GM19463 (cell line): Measurements from ENCODE around the gene PKDCC.
A peak's percentile ranks its signal among the peaks of the same experiment; 100 is the strongest.

Experiments used
- ATAC-seq: cut with Tn5 transposase; IDR thresholded peaks from one replicate; pipeline ENCODE4 v1.9.1; 2021; ENCODE audit warnings: mild to moderate bottlenecking, moderate library complexity; ENCODE audit not compliant: unreplicated experiment

The PKDCC gene, protein sequence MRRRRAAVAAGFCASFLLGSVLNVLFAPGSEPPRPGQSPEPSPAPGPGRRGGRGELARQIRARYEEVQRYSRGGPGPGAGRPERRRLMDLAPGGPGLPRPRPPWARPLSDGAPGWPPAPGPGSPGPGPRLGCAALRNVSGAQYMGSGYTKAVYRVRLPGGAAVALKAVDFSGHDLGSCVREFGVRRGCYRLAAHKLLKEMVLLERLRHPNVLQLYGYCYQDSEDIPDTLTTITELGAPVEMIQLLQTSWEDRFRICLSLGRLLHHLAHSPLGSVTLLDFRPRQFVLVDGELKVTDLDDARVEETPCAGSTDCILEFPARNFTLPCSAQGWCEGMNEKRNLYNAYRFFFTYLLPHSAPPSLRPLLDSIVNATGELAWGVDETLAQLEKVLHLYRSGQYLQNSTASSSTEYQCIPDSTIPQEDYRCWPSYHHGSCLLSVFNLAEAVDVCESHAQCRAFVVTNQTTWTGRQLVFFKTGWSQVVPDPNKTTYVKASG

DNA sequence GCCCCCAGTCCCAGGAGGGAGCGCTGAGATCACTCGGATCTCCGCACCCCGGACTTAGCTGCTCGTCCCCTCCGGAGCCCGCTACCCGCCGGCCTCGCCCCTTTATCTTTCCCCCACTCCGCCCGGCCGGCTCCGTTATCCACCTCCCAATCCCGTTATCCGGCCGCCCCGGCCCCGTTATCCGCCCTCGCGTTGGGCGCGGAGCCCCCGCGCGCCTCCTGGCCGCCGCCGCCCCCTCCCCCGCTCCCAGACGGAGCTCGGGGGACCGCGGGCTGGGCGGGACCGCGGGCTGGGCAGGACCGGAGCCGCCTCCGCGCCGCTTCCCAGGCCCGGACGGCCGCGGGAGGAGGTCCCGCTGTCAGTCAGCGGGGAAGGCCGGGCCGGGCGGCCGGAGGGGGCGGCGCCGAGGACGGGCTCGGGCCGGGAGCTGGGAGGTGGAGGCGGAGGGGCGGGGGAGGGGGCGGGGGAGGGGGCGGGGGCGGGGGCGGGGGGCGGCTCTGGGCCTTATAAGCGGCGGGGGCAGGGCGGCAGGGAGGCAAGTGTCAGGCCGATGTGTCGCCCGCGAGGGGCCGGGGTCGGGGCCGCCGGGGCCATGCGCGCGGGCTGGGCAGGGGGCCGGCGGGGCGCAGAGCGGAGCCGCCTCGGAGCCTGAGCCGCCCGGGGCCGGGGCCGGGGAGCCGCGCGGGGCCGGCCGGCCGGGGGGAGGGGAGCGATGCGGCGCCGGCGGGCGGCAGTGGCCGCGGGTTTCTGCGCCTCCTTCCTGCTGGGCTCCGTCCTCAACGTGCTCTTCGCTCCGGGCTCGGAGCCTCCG lies at the start of gene PKDCC:
PKDCC (plus strand) TSS at position 534 of the 811 bp plus-strand sequence; CDS start at position 713, 179 bp downstream.
- peak; percentile 57 for ATAC-seq

DNA sequence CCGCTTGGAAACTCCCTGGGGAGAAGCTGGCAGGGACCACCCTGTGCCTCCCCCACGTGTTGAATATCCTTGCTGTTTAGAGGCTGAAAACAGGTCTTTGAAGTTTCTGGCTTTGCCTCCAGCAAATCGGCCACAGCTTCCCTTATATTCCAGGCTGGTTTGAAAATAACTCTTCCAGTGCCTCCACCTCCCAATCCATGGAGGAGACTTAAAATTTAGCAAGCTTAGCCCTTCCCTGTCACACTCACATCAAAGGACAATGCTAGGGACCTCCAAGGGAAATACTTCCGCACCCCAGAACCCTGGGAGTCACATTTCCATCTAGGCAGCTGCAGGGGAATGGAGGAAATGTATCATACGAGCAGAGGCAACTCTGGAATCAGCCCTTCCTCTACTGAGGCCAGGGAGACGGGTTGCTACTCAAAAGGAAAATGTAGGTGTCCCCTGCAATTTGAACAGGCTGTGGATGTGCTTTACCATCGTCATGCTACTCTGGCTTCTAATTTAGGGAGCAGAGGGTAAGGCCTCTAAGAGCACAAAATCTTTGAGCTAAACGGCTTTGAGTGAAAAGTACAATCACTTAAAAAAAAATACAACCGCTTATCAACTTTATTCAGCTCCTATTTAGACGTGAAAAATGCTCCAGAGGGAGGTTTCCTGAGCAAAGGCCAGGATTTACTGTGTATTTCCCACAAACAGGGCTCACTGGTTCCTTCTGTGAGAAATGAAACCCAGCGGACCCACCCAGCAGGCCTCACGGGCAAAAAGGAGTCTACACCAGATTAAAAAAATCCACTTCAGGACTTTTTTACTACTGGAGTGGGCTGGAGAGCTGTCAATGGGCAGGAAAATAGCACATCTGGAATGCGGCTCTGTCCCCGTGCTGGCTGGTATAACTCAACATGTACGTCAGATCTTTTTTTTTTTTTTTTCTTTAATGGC lies 49.4 kb upstream of the PKDCC start:
- no peak for ATAC-seq

DNA sequence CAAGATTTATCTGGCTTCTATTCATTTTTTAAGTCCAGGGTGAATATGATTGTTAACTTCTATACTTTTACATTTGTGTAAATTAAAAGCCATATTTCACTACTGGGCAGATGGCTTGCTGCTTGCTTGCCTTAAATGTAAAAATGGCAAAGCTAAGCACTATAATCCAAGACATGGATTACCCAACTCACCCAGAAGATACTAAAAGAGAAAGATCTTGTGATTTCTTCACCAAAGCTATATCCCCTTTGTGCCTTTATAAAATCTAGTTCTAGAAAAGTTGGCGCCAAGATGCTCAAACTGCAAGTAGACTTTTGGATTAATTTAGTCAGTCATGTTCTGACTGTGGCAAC lies 48.7 kb upstream of the PKDCC start:
- ATAC-seq: no peak

DNA sequence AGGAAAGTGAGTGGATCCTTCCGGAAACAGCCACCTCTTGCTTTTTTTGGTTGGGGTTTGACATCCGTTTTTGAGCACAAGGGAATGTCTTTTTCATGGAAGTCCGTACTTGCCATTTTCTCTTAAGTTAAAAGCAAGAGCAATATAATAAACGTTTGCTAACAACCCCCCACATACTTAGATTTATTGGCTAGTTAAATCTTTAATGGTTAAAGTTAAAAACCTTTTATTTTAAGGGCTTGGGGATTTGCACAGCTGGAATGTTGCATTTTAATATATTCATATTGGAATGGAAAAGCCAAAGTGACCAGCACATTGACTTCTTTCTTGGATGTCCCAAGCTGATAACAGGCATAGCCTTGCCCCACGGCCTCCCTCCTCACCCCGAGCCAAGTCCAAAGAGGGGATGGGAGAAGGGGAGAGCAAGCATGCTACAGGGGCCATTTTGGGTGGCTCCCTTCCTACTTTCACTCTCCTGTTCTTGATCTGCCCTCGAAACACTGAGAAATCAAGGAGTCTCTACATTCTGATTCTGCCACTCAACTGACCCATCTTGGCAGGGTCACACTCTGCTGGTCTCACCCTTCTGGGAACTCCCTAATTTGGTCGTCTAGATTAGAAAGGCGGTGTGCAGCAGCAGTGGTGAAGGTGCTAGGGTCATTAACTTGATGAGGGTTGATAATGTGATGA lies 48.1 kb upstream of the PKDCC start:
- no peak for ATAC-seq

DNA sequence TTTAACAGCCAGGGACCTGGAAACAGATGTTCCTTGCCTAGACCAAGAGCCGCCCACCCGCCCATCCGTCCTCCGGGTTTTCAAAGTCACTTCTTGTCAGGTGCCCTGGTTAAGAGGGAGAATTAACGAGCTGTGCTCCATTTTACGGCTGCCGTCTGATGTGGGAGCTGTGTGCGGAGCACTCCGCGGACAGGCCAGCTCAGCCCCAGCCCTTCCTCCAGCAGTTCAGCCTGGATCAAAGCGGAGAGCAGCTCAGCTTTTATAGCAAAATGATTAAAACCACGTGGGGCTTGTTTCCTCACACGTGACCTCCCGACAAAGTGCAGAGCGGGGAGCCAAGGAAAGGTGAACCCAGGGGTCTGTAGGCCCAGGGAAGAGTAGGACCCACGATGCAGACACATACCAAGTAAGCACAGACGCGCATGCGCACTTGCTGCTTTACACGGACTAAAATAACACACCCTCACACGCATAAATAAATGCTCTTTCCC lies 46.1 kb upstream of the PKDCC start:
- no peak for ATAC-seq

DNA sequence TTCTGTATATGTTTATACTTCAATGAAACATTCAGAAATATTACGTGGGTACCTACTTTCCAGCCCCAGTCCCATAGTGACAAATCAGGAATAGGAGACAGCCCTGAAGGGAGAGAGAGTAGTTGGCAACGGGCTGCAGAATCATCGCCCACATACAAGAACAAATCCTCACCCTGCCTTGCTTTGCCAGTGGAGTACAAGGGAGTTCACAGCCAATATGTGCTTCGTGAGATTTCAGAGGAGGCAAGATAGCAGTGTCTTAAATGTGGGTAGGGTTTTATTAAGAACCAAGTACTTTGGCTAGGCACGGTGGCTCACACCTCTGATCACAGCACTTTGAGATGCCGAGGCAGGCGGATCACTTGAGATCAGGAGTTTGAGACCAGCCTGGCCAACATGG lies 40.3 kb upstream of the PKDCC start:
- no peak for ATAC-seq

DNA sequence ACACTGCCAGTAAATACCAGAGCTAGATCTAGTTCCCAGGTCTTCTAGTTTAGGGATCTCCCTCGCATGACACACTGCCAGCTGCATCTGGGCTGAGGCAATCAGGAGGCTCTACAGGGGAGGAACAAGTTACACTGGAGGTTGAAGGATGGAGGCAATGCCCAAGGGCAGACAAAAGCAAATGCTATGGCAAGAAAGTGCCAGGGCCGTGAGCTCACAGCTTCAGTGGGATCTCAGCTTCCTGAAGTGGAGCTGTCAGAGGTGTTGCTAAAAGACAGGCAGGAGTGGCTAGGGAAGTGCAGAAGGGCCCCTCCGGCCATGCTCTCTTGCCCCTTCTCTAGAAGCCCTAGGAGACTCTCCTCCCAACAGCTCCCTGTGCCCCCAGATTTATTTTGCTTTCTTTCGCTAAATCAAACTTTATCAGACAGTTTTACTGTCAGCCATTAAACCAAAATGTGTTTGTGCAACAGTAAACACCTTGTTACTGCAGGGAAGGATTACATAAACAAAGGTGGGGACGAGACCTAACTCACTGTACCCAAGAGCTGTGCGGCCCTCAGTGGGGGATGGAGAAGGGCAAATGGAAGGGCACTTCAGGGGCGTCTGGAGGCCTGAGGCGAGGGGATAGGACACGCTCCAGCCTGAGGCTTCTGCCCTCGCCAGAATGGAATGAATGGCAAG lies 39.4 kb upstream of the PKDCC start:
- no peak for ATAC-seq

DNA sequence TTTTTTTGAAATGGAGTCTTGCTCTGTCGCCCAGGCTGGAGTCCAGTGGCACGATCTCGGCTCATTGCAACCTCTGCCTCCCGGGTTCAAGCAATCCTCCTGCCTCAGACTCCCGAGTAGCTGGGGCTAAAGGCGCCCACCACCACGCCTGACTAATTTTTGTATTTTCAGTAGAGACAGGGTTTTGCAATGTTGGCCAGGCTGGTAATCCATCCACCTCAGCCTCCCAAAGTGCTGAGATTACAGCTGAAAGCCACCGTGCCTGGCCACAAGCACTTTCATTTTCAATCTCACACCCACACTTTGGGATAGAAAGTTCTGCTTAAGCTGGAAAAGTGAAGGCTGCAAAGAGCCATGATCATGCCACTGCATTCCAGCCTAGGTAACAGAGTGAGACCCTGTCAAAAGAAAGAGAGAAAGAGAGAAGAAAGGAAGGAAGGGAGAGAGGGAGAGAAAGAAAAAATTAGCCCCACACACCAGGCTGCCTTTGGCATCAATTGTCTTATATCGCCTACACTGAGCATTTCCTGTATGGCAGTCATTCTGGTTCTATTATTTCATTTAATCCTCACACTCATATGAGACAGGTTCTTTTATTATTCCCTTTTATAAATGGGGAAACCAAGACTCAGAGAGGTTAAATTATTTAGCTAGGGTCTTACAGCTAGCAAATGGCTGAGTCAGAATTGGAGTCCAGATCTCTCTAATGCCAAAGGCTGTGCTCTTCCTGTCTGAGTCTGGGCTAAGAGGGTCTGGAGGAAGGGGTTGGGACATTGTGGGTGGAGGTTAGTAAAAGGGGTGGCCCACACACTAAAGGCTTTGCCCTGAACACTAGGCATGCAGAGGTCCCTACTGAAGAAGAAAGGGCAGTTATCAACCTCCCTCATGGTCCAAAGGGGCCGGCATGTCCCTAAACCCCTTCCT lies 37.9 kb upstream of the PKDCC start:
- ATAC-seq: no peak

DNA sequence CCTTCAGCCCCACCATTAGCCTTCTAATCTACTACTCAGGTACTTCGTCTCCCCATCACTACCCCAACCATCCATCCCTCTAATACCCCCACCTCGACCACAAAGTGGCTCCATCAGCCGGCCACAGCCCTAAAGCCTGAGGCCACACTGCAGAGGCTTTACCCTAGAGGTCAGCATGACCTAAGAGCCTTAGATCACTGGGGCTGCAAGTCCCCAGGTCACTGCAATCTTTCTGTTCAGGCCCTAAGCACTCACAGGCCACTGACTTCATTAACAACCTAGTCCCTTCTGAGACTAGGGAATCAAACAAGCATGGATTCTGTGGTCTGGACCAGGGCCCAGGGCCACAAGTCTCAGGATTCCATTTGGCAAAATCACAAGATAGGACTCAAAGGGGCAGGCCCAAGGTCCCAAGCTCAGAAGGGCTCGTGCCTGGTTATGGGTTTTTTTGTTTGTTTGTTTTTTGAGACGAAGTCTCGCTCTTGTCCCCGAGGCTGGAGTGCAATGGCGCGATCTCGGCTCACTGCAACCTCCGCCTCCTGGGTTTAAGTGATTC lies 37.0 kb upstream of the PKDCC start:
- ATAC-seq: no peak

DNA sequence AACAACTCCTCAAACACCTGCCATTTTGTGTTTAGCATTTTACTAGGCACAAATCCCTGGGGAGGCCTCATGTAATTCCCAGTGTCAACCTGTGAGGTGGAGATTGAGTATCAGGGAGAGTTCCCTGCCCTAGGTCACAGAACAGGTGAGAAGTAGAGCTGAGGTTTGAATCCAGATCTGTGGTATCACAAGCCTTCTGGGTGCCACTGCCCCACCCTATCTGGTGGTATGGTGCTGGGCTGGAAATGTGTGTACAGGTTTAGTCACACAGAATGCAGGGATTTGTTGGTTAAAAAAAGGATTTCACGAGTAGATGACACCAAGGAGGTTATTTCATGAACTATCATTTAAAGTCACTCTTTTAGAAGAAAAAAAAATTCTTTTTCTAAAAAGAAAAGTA lies 35.7 kb upstream of the PKDCC start:
- no peak for ATAC-seq

DNA sequence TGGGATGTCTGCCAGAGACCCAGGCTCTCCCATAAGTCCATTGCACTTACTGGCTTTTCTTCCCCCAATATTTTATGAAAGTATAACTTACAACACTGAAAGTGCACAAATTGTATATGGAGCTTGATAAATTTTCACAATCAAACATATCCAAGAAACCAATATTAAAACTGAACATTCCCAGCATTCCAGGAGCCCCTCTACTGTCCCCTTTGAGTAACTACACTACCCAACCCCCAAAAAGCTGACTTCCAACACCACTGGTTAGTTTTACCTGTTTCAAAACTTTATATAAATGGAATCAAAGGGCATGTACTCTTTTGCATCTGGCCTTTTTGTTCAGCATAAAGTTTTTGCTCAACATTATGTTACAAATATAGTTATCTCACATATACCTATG lies 35.2 kb upstream of the PKDCC start:
- no peak for ATAC-seq

DNA sequence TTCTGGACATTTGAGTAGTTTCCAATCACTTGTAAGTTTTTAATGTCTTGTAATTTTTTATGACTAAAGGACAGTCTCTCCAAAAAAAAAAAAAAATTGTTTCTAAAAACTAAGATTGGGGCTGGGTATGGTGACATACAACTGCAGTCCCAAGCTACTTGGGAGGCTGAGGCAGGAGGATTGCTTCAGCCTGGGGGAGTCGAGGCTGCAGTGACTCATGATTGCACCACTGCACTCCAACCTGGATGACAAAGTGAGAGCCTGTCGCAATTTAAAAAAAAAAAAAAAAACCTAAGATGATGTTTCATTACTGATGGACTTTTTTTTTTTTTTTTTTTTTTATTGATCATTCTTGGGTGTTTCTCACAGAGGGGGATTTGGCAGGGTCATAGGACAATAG lies 34.4 kb upstream of the PKDCC start:
- no peak for ATAC-seq

DNA sequence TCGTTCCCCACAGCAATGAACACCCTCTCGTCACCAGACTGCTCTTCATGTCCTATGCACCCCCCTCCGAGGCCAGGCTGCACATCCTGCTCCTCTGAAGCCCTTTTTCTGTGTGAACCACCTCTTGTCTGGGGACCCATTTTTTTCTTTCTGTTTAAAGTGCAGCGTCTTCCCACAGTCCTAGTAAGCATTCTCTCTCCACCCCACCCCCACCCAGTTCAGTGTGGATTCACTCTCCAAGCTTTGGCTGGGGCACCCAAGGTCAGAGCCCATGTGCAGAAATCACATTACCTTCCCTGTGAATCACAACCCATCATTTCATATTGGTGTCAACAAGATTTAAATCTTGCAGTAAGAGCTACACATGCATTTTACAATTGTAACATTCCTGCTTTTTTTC lies 26.4 kb upstream of the PKDCC start:
- no peak for ATAC-seq

DNA sequence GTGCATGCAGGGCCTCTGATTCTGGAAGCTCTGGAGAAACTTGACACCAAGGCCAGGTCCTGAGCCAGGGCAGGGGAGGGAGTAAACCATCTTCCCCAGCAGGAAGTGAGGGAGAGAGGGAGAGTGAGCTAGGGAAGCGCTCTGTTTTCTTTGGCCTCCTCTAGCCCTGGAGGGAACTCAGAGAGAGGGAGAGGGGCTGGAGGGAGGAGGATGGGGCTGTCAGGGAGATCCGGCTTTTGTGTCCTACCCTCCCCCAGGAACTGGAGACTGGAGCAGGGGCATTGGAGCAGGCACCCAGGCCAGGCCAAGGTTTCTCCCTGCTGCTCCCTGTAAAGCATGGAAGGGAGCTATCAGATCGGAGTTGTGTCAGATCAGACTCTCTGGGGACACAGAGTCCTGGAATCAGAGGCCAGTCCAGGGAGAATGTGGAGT lies 22.7 kb upstream of the PKDCC start:
- no peak for ATAC-seq

DNA sequence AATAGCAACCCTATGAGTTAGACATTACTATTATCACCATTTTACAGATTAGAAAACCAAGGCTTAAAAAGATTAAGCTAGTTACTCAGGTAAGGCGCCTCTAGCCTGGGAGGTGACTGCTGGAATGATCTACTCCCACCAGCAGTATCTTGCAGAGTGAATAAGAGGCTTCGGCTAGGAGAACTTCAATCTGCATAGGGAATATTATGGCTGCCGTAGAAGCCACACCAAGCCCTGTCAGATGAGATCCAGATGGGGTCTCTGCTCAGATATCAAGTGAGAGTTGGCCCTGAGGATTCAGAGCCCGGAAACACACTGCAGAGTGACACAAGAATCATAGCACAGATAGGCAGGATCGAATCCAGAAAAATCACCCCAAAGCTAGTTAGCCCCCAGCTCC lies 21.5 kb upstream of the PKDCC start:
- ATAC-seq: no peak

DNA sequence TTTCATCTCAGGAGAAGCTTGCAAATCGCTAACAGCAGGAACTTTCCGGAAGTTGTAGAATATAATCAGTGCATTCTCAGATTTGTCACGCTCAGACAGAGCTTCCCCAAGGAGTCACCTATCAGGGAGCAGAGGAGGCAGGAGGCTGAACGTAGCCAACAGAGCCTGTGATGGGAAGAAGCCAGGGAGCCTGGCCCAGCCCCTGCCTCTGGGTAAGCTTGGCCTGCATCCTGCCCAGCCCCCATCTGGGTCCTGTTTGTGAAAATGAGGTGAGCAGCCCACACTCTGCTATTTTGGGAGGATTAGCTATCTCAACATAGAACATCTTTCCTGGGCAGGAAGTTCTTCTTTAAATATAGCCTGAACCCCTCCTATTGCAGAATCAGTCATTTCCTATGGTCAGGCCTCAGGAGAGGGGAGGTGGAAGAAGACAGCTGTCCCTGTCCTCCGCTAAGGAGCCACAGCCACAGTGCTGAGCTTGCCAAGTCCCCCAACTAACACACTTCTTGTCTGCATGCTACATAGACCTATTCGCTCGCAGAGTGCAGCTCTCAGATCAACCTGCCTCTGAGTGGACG lies 19.2 kb upstream of the PKDCC start:
- peak; percentile 69 for ATAC-seq

DNA sequence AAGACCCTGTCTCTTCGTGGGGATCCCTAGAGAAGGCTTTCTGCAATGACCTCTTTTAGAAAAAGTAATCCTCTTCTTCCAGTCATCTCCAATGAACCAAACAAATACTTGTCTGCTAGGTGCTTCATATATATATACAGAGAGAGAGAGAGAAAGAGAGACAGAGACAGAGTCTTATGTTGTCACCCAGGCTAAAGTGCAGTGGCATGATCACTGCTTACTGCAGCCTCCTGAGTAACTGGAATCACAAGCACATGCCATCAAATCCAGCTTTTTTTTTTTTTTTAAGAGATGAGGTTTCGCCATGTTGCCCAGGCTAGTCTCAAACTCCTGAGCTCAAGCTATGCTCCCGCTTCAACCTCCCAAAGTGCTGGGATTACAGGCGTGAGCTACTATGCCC lies 18.6 kb upstream of the PKDCC start:
- ATAC-seq: peak; percentile 5

DNA sequence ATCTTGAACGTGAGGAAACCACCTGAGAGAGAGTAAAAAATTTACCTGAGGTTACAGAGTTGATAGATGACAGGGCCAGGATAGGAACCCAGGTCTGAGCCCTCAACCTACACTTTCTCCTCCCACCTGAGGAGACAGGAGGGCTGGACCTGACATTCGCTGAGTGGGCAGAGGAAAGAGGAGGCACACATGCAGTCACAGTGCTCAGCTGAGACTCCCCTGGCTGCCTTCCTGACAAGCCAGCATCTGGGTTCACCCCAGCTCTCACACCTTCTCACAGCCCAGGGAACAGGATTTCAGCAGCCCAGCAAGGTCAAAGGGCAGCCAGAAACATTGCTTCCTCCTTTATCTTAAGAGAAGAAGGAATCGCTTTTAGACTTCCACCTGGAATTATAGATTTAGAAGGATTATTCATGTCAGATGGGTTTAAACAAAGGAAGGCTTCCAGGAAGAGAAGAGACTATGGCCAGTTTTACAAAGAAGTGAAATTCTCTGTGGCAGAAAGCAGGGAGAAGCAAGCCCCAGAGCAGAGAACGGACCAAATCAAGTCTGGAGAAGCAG lies 18.1 kb upstream of the PKDCC start:
- no peak for ATAC-seq
